Stimulated activated memory B cell treated with anti-CD40 and anti-IgM and Interleukin-4, amounts not matched to agents 10 μg/mL and 1 μg/mL and 100 μg/mL, for 72 hours (primary cell): ENCODE measurements around the gene FGGY.

ENCODE experiments used
- ATAC-seq: fragments of 150-1000 bp; cut with Tn5 transposase; 2 replicates; pipeline ENCODE4 v1.10.0; 2021
- H3K27ac Mint-ChIP-seq: one replicate; pipeline ENCODE4 v1.8.0; 2022; ENCODE audit warnings: mild to moderate bottlenecking, mixed read lengths
- H3K27me3 Mint-ChIP-seq: one replicate; pipeline ENCODE4 v1.8.0; 2022; ENCODE audit warnings: mixed read lengths
- H3K36me3 Mint-ChIP-seq: one replicate; pipeline ENCODE4 v1.8.0; 2022; ENCODE audit warnings: mixed read lengths
- H3K4me1 Mint-ChIP-seq: one replicate; pipeline ENCODE4 v1.8.0; 2022; ENCODE audit warnings: mixed read lengths
- H3K4me3 Mint-ChIP-seq: one replicate; pipeline ENCODE4 v1.8.0; 2022; ENCODE audit warnings: mild to moderate bottlenecking, moderate library complexity, mixed read lengths
- H3K9me3 Mint-ChIP-seq: one replicate; pipeline ENCODE4 v1.8.0; 2022; ENCODE audit warnings: mixed read lengths

The FGGY gene

GRCh38 chr1:59505596-59506028 lies 208.7 kb downstream of the FGGY start:
- Mint-ChIP-seq H3K4me3 (no peak overlapping the region), H3K27me3 (no peaks in the 10 kb centered on the region)

GRCh38 chr1:59506952-59507351 lies 210.1 kb downstream of the FGGY start:
- Mint-ChIP-seq H3K36me3 (peaks cover 5% of the 10 kb centered on the region), H3K27ac (no peak overlapping the region), H3K9me3 (peaks cover 3% of the 10 kb centered on the region), H3K4me3 (no peak overlapping the region), H3K27me3 (no peaks in the 10 kb centered on the region), H3K4me1 (peaks cover 12% of the 10 kb centered on the region)
- peak; percentile 88 for ATAC-seq

More at GRCh38 chr1:59505596-59506028, 208.7 kb downstream of the FGGY start:
- Mint-ChIP-seq H3K4me1 (peaks cover 12% of the 10 kb centered on the region), H3K27ac (no peak overlapping the region), H3K9me3 (peaks cover 3% of the 10 kb centered on the region), H3K36me3 (peaks cover 5% of the 10 kb centered on the region)
- ATAC-seq = no peak

GRCh38 chr1:59509341-59509875 lies 212.5 kb downstream of the FGGY start:
- no peak for ATAC-seq
- H3K4me1 Mint-ChIP-seq = peaks cover 12% of the 10 kb centered on the region
- H3K27ac Mint-ChIP-seq = peak overlapping the region; percentile 10

DNA sequence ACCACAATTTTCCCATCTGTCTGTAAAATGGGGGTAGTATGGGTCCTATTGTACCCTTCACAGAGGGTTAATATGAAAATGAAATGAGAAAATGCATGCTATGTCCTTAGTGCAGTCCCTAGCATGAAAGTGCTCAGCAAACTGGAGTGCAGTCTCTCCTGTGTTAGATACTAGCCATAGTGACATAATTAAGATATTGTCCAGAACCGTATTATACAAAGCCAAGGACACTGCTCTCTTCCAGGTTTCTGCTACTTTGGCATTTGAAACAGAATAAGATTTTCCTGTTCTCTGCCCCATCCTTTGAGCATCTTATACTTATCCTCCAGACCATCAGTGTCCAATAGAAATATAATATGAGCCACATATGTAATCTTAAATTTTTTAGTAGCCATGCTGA lies 213.4 kb downstream of the FGGY start:
- Mint-ChIP-seq H3K4me3 (no peak overlapping the region), H3K36me3 (peaks cover 30% of the 10 kb centered on the region), H3K9me3 (peaks cover 3% of the 10 kb centered on the region), H3K4me1 (peaks cover 12% of the 10 kb centered on the region), H3K27me3 (no peaks in the 10 kb centered on the region), H3K27ac (no peak overlapping the region)
- no peak for ATAC-seq

More at GRCh38 chr1:59509341-59509875, 212.5 kb downstream of the FGGY start:
- Mint-ChIP-seq H3K4me3 (no peak overlapping the region), H3K9me3 (peaks cover 3% of the 10 kb centered on the region), H3K36me3 (peaks cover 22% of the 10 kb centered on the region), H3K27me3 (no peaks in the 10 kb centered on the region)

DNA sequence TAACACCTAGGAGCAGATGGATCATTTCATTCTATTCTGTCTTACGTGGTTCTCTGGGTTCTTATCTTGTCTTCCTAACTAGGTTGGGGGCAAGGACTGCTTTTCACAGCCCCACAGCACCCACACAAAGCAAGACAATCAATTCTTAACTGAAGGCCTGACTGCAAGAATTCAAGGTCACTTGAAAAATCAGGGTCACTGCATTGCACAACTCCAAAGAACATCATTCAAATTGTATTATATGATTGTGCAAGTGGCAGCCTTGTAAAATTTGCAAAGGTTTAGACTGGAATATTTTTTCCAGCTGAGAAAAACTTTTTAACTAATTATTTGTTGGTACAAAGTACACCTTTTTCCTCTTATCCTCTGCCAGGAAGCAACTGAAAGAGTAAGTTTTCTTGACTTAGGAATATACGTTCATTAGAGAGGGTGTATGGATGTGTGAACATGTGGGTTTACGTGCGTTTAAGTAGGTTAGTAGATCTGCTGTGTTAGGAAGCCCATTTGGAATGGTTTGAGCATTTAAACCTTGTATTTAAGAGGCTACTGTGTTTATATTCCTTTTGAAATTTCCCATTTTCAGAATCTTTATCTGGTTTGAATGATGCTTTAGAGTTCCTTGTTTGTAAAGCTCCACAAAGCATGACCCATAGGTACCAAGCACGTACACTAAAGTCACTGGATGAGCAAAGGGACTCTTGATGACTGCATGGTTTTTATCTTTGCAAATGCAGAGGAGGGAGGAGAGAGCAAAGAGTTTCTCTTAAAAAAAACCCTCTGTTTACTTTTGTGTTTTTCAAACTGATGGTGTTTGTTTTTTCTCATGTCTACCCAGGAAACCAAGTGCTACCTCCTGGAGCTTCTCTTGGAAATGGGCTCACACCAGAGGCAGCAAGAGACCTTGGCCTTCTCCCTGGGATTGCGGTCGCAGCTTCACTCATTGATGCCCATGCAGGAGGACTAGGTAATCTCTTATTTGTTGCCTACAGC lies 214.9 kb downstream of the FGGY start:
- no peak overlapping the region for H3K27ac Mint-ChIP-seq
- no peaks in the 10 kb centered on the region for H3K27me3 Mint-ChIP-seq
- H3K36me3 Mint-ChIP-seq = peaks cover 35% of the 10 kb centered on the region
- H3K4me3 Mint-ChIP-seq = no peak overlapping the region
- H3K9me3 Mint-ChIP-seq = peaks cover 3% of the 10 kb centered on the region
- no peak for ATAC-seq
- peaks cover 10% of the 10 kb centered on the region for H3K4me1 Mint-ChIP-seq

DNA sequence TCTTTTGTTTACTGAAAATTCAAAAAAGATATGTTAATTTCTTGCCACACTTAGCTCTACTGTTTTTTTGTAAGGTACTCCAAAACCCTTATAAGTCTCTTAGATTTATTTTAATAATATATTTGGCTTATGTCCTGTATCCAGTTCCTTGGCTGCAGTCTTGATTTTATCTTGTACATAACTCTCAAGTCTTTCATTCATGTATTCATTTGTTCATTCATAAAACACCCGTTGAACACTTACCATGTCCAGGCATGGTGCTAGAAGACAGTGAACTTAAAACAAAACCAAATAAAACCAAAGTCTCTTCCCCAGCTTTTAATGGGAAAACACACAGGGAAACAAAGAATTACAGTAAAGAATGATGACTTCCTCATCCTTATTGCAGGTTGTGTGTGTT lies 215.8 kb downstream of the FGGY start:
- ATAC-seq = no peak
- peaks cover 3% of the 10 kb centered on the region for H3K9me3 Mint-ChIP-seq
- peaks cover 39% of the 10 kb centered on the region for H3K36me3 Mint-ChIP-seq
- no peak overlapping the region for H3K4me3 Mint-ChIP-seq
- no peaks in the 10 kb centered on the region for H3K27me3 Mint-ChIP-seq
- H3K27ac Mint-ChIP-seq = no peak overlapping the region
- H3K4me1 Mint-ChIP-seq = peaks cover 5% of the 10 kb centered on the region

- ATAC-seq = no peak
- no peaks in the 10 kb centered on the region for H3K27me3 Mint-ChIP-seq
- H3K36me3 Mint-ChIP-seq = peaks cover 36% of the 10 kb centered on the region
- H3K9me3 Mint-ChIP-seq = no peaks in the 10 kb centered on the region
- H3K4me3 Mint-ChIP-seq = no peak overlapping the region
- H3K4me1 Mint-ChIP-seq = no peaks in the 10 kb centered on the region
- no peak overlapping the region for H3K27ac Mint-ChIP-seq
These were observed 217.4 kb downstream of the FGGY start for GRCh38 chr1:59514061-59514909.

DNA sequence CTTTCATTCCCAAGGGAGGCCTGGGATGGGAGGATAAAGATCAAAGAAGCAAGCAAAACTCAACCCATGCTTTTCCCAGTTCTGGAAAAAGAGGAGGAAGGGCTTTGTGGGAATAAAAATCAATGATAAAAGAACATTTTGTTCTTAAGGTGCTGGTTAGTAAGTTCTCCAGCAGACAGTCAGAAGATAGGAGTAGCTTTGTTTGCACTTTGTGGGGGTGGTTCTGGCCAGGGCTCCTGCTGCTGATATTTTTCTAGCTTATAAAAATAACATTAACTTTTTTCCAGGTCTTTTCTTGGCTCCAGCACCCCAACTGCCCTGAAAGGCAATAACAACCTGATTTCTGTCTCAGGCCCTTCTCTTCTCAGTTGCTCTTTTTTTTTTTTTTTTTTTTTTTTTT lies 220.0 kb downstream of the FGGY start:
- Mint-ChIP-seq H3K27me3 (no peaks in the 10 kb centered on the region), H3K4me3 (no peak overlapping the region), H3K4me1 (no peaks in the 10 kb centered on the region), H3K36me3 (peaks cover 36% of the 10 kb centered on the region), H3K27ac (no peak overlapping the region), H3K9me3 (no peaks in the 10 kb centered on the region)
- no peak for ATAC-seq

DNA sequence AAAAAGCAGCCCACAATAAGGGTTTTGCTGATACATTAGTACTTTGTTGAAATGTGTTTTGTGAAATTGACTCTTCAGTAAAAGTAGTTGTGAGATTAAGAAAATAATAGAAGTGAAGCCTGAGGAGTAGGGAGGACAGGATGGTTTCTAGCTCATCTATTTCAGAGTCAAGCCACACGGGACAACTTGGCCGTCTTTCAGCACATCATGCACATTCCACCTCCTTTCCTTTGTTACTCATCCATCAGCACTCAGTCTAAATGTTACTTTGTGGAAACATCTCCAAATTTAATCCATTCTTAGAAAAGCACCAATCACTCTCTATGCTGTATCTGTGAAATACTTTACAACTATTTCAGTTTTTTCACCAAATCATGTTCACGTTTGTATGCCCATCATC lies 223.3 kb downstream of the FGGY start:
- ATAC-seq = no peak
- no peak overlapping the region for H3K27ac Mint-ChIP-seq
- no peaks in the 10 kb centered on the region for H3K9me3 Mint-ChIP-seq
- no peaks in the 10 kb centered on the region for H3K27me3 Mint-ChIP-seq
- H3K4me3 Mint-ChIP-seq = no peak overlapping the region
- H3K4me1 Mint-ChIP-seq = no peaks in the 10 kb centered on the region
- H3K36me3 Mint-ChIP-seq = peaks cover 11% of the 10 kb centered on the region

GRCh38 chr1:59520827-59521418 lies 224.0 kb downstream of the FGGY start:
- no peak overlapping the region for H3K4me3 Mint-ChIP-seq
- H3K27ac Mint-ChIP-seq = no peak overlapping the region
- no peaks in the 10 kb centered on the region for H3K4me1 Mint-ChIP-seq
- H3K27me3 Mint-ChIP-seq = no peaks in the 10 kb centered on the region
- H3K9me3 Mint-ChIP-seq = no peaks in the 10 kb centered on the region
- peaks cover 6% of the 10 kb centered on the region for H3K36me3 Mint-ChIP-seq
- no peak for ATAC-seq

DNA sequence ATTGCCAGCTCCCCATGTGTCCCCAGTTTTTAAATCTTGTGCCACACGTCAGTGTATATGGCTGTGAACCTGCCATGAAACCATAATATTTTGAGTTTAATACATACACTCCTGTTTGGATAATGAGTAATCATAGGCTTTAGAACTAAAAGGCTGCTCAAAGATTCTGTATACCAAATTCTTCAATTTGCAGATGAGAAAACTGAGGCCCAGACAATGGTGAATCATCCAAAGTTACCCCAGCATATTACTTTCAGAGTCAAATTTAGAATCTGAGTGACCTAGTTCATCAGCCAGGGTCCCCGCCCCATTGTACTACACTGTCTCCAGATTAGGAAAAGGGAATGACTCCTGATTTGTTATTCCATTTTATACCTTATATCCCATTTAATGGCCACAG lies 224.6 kb downstream of the FGGY start:
- Mint-ChIP-seq H3K36me3 (peaks cover 6% of the 10 kb centered on the region), H3K4me3 (no peak overlapping the region), H3K27me3 (no peaks in the 10 kb centered on the region), H3K4me1 (no peaks in the 10 kb centered on the region), H3K27ac (no peak overlapping the region), H3K9me3 (no peaks in the 10 kb centered on the region)
- ATAC-seq = no peak

GRCh38 chr1:59522925-59523505 lies 226.1 kb downstream of the FGGY start:
- no peak overlapping the region for H3K27ac Mint-ChIP-seq
- no peak for ATAC-seq
- H3K36me3 Mint-ChIP-seq = no peaks in the 10 kb centered on the region
- no peaks in the 10 kb centered on the region for H3K27me3 Mint-ChIP-seq
- H3K4me1 Mint-ChIP-seq = no peaks in the 10 kb centered on the region
- H3K9me3 Mint-ChIP-seq = no peaks in the 10 kb centered on the region
- H3K4me3 Mint-ChIP-seq = no peak overlapping the region

DNA sequence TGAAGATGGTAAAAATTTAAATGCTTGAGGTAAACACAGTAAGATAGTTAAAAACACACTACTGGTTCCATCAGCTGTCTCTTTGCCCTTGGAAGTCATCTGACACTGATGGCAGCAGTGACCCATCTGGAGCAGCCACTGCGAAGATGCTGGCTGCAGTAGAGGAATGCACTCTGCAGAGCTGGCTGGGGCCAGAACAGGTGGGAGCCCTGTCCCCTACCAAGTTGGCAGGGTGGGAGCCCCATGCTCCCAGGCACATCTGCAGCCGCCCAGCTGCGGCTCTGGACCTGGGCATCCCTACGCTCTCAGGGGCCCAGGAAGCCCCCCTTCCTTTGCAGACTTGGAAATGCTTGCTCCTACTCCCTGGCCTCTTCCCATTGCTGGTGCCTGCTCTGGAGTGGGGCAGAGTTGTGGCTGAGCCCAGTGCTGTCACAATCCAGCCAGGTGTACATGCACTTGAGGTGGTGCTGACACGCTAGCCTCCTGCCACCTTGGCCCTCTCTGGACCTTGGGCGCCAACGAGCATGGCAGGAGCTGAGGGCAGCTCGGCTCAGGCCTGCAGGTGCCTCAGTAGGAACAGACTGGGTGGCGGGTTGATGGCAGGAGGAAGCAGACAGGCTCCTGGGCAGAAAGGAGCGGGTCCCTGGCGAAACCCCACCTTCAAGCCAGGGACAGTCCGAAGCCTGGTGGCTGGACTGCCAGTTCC lies 227.0 kb downstream of the FGGY start:
- no peak for ATAC-seq
- Mint-ChIP-seq H3K4me3 (no peak overlapping the region), H3K36me3 (no peaks in the 10 kb centered on the region), H3K27ac (no peak overlapping the region), H3K4me1 (no peaks in the 10 kb centered on the region), H3K9me3 (no peaks in the 10 kb centered on the region), H3K27me3 (no peaks in the 10 kb centered on the region)

GRCh38 chr1:59526240-59526639 lies 229.3 kb downstream of the FGGY start:
- Mint-ChIP-seq H3K4me1 (no peaks in the 10 kb centered on the region), H3K27ac (no peak overlapping the region), H3K4me3 (no peak overlapping the region), H3K36me3 (peaks cover 5% of the 10 kb centered on the region), H3K9me3 (no peaks in the 10 kb centered on the region), H3K27me3 (no peaks in the 10 kb centered on the region)
- no peak for ATAC-seq
